Activated CD8-positive, alpha-beta memory T cell treated with anti-CD3 and anti-CD28 coated beads, Interleukin-2, amount 50 U/mL, for 4 hours (primary cell): ENCODE results near the gene SETD4.

Source experiments
- DNase-seq: peaks from one replicate; pipeline ENCODE4 v3.0.0-alpha.2; 2020

The SETD4 gene

DNA sequence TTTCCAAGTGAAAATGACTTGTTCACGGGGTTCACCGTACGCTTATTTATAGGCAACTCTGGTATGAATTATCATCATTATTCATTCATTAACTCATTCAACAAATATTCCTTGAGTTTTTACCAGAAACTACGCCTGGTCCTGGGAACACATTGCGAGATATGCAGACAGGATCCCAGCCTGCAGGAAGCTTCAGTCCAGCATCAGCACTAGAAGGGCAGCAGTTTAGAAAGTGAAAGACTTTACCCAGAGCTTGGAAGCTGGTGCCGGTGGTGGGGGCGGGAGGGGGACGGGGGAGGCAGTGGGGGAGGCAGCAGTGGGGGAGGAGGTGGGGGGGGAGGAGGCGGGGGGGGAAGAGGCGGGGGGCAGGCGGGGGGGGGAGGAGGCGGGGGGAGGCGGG lies 55.9 kb downstream of the SETD4 start:
- no peak for DNase-seq

DNA sequence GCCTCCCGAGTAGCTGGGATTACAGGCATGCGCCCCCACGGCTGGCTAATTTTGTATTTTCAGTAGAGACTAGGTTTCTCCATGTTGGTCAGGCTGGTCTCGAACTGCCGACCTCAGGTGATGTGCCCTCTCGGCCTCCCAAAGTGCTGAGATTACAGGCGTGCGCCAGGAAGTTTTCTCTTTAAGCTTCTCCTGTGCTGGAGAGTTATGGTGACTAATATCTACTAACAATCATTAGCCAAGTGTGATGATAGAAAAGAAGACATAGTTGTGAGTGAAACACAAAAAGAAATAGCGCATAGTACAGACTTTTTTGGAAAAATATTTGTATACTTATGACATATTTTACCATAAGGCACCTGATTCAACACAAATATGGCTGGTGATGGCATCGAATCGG lies 56.5 kb downstream of the SETD4 start:
- DNase-seq, result no peak

DNA sequence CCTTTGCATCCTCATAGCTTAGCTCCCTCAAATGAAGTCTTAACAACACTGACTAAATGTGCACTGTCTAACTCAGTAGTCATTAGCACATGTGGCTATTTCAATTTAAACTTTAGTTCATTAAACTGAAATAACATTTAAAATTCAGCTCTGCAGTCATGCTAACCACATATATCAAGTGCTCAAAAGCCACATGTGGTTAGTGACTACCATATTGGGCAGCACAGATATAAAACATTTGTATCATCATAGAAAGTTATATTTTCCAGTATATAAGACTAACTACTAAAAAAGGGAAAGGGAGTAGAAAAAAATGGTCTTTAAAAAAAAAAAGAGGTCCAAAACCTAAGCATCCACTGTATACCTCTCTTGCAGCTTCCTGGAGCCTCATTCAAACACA lies 64.1 kb downstream of the SETD4 start:
- no peak for DNase-seq

DNA sequence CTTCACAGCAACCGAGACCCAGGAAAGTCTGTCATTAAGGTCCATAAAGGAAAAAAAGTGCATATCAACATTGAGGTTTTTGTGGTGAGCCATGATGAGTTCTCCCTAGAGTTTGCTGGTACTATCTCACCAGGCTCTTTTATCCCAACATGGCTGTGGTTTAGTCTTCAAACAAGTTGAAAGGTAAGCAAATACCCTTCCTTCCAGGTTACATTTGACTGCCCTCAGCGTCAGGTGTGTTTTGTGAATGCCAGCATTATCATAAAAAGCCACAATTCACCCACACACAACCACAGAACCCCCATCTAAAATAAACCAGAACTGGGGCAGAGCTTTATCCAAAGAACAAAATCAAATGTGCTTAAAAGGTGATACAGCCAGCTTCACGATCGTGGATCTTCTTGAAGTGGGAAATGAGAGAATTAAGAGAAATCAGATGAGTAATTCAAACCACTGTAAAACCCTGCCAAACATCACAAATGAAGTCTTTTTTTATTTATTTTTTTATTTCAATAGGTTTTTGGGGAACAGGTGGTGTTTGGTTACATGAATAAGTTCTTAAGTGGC lies 64.7 kb downstream of the SETD4 start:
- DNase-seq, result no peak

DNA sequence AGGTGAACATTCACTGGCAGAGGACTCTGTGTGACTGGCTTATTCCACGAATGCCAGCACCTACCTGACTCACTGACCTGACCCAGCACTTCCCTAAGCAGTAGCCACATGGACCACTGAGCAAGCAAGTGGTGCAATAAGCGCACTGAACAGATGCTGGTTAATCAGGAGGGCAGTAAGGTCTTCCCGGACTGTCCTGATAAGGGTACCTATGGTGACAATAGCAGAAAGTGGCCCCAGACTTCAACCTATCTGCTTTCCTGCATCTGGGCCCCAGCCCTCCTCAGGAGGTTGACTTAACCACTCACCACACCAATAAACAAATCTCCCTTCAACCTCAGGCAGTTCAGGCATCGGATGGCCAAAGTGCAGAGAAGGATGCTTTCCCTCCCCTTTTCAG lies 65.7 kb downstream of the SETD4 start:
- no peak for DNase-seq

DNA sequence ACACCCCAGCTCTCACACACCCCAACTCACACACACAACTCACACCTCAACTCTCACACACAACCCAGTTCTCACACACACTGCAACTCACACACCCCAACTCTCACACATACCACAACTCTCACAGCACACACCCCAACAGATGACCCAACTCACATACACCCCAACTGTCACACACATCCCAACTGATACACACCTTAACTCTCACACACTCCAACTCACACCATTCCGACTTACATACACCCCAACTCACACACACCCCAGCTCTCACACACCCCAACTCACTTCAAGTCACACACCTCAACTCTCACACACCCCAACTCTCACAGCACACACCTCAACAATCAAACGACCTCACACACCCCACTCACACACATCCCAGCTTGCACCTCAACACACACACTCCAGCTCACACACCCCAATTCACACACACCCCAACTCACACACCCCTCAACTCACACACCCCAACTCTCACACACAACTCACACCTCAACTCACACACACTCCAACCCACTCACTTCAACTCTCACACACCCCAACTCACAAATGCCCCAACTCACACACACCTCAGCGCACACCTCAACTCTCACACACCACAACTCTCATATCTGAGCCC lies 66.3 kb downstream of the SETD4 start:
- DNase-seq, result no peak

DNA sequence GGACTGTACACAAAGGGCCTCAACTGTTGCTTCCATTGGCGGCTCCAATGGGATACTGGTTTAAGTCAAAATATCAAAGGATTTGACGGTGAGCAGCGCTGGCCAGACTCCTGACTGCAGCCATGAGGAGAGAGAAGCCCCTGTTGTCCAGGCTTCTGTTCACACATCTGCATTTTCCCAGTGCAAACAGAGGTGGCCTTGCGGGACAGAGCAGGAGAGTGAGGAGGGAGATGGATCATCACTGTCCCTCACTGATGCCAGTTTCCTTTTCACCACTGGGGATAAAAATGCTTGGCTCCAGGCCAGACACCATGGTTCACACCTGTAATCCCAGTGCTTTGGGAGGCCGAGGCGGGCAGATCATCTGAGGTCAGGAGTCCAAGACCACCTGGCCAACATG lies 69.2 kb downstream of the SETD4 start:
- no peak for DNase-seq

DNA sequence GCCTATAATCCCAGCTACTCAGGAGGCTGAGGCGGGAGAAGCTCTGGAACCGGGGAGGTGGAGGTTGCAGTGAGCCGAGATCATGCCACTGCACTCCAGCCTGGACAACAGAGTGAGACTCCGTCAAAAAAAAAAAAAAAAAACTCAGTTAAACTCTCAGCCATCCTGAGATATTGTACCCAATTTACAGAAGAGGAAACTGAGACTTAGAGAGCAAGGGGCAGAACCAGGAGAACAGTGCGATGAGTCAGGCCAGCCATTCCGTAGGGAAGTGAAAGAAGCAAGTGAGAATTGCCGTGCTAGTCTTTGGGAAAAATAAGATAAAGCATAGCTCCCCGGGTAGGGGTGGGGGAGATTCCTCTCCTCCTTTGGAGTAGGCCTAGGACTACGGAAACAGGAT lies 69.7 kb downstream of the SETD4 start:
- DNase-seq, result no peak

DNA sequence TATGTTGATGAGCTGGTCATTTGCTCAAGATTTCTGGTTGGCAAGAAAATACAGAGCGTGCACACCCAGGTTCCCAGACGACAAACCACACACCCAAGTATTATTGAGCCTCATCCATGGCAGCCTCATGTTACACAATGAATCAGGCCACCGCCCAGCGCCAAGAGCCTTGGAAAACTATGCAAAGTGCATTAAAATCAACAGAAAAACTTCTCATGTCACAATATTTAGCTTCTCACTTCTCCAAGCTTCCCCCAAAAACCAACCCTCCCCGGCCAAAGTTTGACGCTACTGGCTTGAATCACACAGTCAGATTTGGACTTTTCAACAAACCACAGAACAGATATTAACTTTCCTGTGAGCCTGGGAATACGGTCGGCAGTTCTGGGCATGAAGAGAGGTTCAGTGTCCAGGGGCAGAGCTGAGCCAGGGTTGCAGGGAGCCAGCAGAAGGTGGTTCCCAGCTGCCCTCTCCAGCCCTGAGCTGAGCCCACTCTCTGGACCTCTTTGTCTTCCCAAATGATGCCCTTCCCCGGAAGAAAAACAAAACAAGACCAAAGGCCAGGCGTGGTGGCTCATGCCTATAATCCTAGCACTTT lies 71.1 kb downstream of the SETD4 start:
- no peak for DNase-seq

DNA sequence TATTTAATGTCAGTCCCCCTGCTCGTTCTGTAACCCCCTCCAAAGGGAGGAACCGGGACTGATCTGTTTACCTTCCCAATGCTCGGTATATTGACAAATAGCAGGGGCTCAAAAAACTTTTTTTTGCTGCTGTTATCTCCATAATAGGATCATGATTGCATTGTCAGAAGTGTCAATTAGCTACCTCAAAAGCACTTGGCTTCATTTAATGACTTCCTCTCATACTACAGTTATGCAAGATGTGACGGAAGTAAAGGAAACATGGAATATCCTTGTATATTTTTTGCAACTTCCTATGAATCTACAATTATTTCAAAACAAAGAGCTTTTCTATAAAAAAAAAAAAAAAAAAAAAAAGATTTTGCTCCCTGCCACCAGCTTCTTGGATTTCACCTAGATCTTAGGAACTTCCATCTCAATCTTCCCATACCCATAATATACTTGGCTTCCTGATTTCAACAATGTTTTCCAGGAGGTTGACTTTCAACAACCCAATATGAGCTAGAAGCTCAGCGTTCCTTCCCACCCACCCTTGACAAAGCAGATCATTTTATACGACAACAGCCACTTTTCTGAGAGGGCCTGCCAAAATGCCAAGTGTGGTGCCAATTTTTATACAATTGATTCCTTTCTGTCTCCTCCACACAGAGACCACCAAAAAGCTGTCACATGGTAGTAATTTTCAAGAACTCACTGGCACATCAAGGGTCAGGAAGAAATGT lies 71.7 kb downstream of the SETD4 start:
- DNase-seq, result no peak

DNA sequence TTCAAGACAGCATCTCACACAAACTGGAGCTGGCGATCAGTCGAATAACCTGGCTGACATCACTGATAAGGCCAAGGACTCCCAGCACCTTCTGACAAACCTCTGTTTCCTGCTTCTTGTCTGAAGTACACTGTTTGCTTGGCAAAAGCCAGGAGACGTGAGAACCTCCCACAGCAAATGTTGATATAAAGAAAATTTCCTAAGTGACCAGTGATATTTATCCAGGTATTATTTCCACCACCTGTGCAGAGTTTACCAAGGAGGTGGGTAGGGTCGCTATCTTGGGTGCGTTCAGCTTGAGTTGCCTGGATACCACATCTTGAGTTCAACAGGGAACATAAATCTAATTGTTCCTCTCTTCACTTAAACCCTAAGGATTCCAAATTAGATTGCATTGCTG lies 72.9 kb downstream of the SETD4 start:
- no peak for DNase-seq

DNA sequence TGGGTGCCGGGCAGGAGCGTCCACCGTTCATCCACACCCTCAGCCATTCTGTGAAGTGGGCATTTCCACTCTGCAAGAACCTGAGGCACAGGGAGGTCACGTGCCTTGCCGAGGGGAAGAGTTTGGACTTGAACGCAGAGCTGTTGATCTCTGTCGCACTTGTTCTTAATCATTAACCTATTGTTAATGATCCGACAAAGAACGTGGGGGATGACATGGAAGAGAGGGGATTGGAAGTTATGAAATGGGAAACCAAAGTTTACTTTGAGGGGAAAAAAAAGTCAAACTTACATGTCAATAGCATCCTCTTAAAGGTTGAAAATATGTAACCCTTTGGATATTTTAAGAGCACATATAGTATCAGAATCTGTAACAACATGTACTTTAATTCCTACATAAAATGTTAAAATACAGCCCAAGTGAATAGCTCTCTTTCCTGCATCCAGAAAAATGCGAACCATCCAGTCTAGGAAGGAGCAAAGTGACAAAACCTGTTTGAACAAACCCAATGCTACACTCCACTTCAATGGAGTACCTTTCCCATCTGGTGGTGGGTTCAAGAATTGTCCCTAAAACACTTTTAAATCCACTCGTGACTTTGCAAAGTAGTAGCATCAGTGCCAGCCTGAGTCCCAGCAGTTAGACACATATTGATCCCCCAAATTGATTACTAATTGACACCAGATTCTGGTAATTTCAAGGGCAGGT lies 75.5 kb downstream of the SETD4 start:
- DNase-seq, result no peak
